Activated CD4-positive, alpha-beta memory T cell treated with anti-CD3 and anti-CD28 coated beads, Interleukin-2, amount 10 ng/mL, durations not matched to agents 7 days and 5 days (primary cell): ENCODE measurements around the gene TSFM. TPM values are rescaled to one million over a fixed set of nuclear protein-coding genes. Genes with fewer than 3 reads are reported as not detected.

Experiments
- CTCF ChIA-PET: fragments of 350-600 bp; sonication (Branson Sonifier 250); formaldehyde crosslinking; loops from one replicate; lab custom pipeline; 2021; ENCODE audit warnings: antibody characterized with exemption, inconsistent platforms; lab: Charles Lee
- POLR2A ChIA-PET: fragments of 350-600 bp; sonication (Branson Sonifier 250); formaldehyde crosslinking; loops from one replicate; lab custom pipeline; 2021; ENCODE audit warnings: antibody characterized with exemption; lab: Charles Lee
- DNase-seq: peaks from one replicate; pipeline ENCODE4 v3.0.0-alpha.2; 2020
- H3K27ac Mint-ChIP-seq: one replicate; pipeline ENCODE4 v1.8.0; 2021; ENCODE audit warnings: mild to moderate bottlenecking, mixed read lengths
- H3K27me3 Mint-ChIP-seq: one replicate; pipeline ENCODE4 v1.8.0; 2021; ENCODE audit warnings: mixed read lengths
- H3K36me3 Mint-ChIP-seq: one replicate; pipeline ENCODE4 v1.8.0; 2021; ENCODE audit warnings: low read depth, mixed read lengths
- H3K4me1 Mint-ChIP-seq: one replicate; pipeline ENCODE4 v1.8.0; 2021; ENCODE audit warnings: mixed read lengths
- H3K4me3 Mint-ChIP-seq: one replicate; pipeline ENCODE4 v1.8.0; 2021; ENCODE audit warnings: mild to moderate bottlenecking, mixed read lengths
- H3K9me3 Mint-ChIP-seq: one replicate; pipeline ENCODE4 v1.8.0; 2021; ENCODE audit warnings: mixed read lengths
- total RNA-seq, 2 experiments: library from RNA; stranded (reverse); gene quantifications; one replicate each; pipeline ENCODE4 v1.2.3, GENCODE V29; 2021

TSFM gene
- total RNA-seq, 2 experiments from 2014 or later, result 28.9 to 31.5 TPM

DNA sequence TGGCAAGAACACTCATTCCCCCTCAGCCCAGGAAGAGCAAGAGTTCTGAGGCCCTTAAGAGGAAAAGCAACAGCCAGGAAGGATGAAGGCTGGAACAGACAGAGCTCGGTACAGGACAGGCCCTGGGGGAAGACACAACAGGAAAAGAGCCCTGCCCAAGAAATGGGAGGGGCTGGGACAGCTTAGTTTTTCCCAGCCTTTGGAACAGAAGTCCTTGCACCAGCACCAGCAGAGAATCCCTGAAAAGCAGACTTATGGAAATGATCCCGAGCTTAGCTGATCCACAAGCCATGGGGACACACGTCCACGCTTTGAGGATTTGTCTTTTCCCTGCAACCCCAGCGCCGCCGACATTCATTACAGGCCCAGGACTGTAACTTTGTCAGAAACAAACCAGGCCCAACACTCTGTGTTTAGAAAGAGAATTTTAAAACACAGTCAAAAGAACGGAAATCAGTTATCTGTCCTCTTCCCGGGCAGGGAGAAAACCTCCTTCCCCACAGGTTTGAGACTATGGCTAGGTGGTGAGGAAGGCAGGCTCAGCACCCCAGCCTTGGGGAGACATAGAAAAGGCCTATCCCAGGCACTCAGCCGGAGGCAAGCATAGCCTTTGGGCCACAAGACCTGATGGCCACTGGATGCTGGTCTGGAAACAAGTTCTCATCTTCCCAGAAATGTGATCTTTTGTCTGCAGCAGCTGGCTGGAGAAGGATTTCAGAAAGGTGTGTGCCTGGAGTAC is 40.0 kb downstream of the TSFM start:
- Mint-ChIP-seq H3K27me3 (no peaks in the 10 kb centered on the region), H3K27ac (no peak overlapping the region), H3K4me3 (no peak overlapping the region), H3K4me1 (no peaks in the 10 kb centered on the region), H3K36me3 (peaks cover 52% of the 10 kb centered on the region), H3K9me3 (no peaks in the 10 kb centered on the region)
- CTCF ChIA-PET, result no interaction called here
- POLR2A ChIA-PET, result interaction anchor here (1.2 kb wide), 1 partner anchor 15 kb away, joined by 3 read pairs; no protein-coding TSS in a partner anchor
- DNase-seq, result no peak

DNA sequence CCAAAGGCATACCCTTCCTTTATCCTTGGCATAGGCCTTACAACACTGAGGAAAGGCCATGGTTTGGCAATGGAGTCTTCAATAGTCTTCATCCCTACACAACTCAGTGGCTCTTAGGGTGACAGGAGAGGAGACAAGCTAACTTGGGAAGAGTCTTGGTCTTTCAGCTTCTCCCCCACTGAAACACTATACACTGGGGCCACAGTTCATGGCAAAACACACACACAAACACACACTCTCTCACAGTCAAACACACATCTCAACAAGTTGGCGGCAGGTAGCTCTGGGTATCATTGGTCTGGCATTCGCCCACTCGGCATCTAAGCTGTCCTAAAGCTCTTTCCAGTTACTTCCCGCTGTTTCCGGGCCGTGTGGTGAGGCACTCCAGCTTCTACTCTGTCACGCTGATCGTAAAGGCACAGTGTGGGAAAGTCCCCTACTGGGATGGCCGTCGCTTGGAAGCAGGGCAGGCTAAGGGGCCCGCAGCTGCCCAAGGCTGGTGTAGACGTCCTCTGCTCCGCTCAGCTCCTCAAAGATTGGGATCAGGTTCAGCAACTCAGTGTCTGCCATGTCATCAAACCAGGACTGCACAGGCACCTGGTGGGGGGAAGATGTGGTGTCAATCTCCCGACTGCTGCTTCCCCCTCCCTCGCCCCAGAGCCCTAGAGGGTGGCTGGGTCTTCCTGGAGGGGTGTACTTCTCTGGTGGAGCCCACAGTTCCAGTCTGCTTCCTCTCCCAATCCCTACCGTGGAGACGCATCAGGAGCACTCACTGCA is 40.7 kb downstream of the TSFM start:
- H3K4me3 Mint-ChIP-seq, result no peak overlapping the region
- no peaks in the 10 kb centered on the region for H3K4me1 Mint-ChIP-seq
- ChIA-PET POLR2A (interaction anchor here (1.2 kb wide), 1 partner anchor 14 kb away, joined by 3 read pairs; no protein-coding TSS in a partner anchor), CTCF (interaction anchor here (0.7 kb wide), 1 partner anchor 10 kb away, joined by 6 read pairs; no protein-coding TSS in a partner anchor)
- H3K9me3 Mint-ChIP-seq, result no peaks in the 10 kb centered on the region
- no peak overlapping the region for H3K27ac Mint-ChIP-seq
- peaks cover 57% of the 10 kb centered on the region for H3K36me3 Mint-ChIP-seq
- no peak for DNase-seq
- H3K27me3 Mint-ChIP-seq, result no peaks in the 10 kb centered on the region

DNA sequence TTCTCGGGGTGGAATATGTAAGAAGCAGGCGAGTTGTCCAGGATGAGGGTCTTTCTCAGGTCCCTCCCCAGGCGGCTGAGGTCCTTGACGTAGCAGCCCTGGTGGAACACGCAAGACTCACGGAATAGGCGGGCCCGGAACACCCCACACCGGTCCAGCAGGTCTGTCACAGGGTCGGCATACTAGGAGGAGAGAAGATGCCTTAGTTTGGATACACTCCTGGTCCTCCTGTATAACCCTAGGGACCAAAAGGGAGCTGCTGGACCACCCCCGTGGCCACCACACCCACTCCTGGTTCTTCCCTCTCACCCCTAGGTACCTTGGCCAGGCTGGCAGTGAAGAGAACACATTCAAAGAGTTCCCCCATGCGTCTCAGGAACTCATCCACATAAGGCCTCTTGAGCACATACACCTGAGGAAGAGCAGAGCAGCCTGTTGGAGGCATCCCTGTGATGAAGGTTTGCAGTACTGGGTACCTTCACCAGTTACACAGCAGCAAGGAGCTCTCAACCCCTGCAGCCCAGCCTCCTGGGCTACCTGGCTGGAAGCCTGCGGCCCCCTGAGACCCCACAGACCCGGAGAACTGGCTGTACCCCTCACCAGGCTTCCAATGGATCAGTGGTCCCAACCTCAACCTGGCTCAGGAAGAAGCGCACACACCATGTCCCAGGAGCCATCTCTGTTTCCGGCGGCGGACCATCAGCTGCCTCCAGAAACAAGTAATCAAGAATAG is 41.5 kb downstream of the TSFM start:
- peaks cover 2% of the 10 kb centered on the region for H3K4me1 Mint-ChIP-seq
- no peak overlapping the region for H3K27ac Mint-ChIP-seq
- no peaks in the 10 kb centered on the region for H3K9me3 Mint-ChIP-seq
- POLR2A ChIA-PET, result interaction anchor here (1.2 kb wide), 1 partner anchor 13 kb away, joined by 3 read pairs; no protein-coding TSS in a partner anchor
- CTCF ChIA-PET, result interaction anchor here (0.7 to 1.2 kb wide), 2 partner anchors 9 to 80 kb away, joined by 3 to 6 read pairs; no protein-coding TSS in a partner anchor
- no peak overlapping the region for H3K4me3 Mint-ChIP-seq
- H3K27me3 Mint-ChIP-seq, result no peaks in the 10 kb centered on the region
- DNase-seq, result no peak
- peaks cover 56% of the 10 kb centered on the region for H3K36me3 Mint-ChIP-seq

DNA sequence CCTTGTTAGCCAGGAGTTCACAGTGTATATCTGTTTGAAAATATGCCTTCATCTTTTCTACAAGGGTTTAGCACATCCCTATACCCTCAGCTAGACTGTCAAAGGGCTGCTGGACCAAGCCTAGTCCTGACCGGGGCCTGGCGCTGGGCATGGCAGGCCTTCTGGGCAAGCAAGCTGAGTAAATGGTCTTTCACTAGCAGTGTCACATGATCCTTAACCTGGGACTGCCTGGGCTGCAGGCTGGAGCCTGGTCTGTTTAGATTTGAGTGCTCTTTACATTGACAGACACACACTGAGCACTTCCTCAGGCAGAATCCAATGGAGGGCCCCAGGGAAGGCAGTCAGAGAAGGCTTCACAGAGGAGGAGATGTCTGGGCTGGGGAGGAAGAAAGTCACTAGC is 42.9 kb downstream of the TSFM start:
- no peaks in the 10 kb centered on the region for H3K9me3 Mint-ChIP-seq
- ChIA-PET POLR2A (no interaction called here), CTCF (interaction anchor here (0.8 to 1.2 kb wide), 2 partner anchors 23 to 79 kb away, joined by 3 read pairs; no protein-coding TSS in a partner anchor)
- H3K4me3 Mint-ChIP-seq, result no peak overlapping the region
- H3K36me3 Mint-ChIP-seq, result peaks cover 59% of the 10 kb centered on the region
- no peak overlapping the region for H3K27ac Mint-ChIP-seq
- DNase-seq, result no peak
- H3K4me1 Mint-ChIP-seq, result peaks cover 10% of the 10 kb centered on the region
- H3K27me3 Mint-ChIP-seq, result no peaks in the 10 kb centered on the region

DNA sequence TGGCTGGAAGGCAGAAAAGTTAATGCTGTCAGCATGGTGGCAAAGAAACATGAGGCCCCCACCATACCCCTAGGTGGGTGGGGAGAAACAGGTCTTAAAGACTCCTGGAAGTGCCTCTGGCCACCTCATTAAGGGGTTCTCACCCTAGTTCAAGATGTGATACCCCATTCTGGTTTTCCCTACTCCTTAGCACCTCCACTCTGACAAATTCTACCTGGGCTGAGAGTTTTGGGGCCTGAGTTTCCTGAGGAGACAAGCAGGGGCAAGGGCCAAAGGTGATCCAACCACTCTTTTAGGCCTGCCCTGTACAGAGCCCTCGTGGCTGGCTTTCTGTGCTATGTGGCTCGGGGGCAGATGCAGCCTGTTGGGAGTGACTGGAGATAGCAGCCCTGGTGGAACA is 43.8 kb downstream of the TSFM start:
- POLR2A ChIA-PET, result interaction anchor here (1.2 kb wide), 1 partner anchor 70 kb away, joined by 3 read pairs; no protein-coding TSS in a partner anchor
- H3K27me3 Mint-ChIP-seq, result no peaks in the 10 kb centered on the region
- peaks cover 15% of the 10 kb centered on the region for H3K4me1 Mint-ChIP-seq
- no peak overlapping the region for H3K4me3 Mint-ChIP-seq
- H3K9me3 Mint-ChIP-seq, result no peaks in the 10 kb centered on the region
- CTCF ChIA-PET, result interaction anchor here (0.8 kb wide), 1 partner anchor 24 kb away, joined by 3 read pairs; no protein-coding TSS in a partner anchor
- H3K36me3 Mint-ChIP-seq, result peaks cover 58% of the 10 kb centered on the region
- no peak for DNase-seq
- no peak overlapping the region for H3K27ac Mint-ChIP-seq

DNA sequence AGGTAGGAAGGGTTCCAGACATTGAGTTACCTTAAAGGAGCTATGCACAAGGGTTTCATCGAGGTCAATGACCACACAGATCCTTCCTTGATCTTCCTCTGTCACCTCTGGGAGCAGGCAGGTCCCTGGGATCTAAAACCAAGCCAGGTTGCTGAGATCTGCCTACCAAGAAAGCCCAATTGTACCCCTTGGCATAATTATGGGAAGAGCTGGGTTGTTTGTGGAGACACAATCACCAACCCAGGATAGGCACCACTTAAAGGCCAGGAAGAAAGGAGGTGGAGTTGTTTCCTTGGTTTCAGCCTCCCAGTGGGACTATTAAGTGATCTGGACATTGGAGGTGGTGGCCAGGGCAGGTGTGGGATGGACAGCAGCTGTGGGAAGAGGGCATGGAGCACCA is 44.4 kb downstream of the TSFM start:
- Mint-ChIP-seq H3K9me3 (no peaks in the 10 kb centered on the region), H3K27me3 (no peaks in the 10 kb centered on the region), H3K27ac (no peak overlapping the region), H3K36me3 (peaks cover 55% of the 10 kb centered on the region), H3K4me3 (no peak overlapping the region), H3K4me1 (peaks cover 21% of the 10 kb centered on the region)
- POLR2A ChIA-PET, result interaction anchor here (1.2 kb wide), 1 partner anchor 70 kb away, joined by 3 read pairs; no protein-coding TSS in a partner anchor
- CTCF ChIA-PET, result no interaction called here
- no peak for DNase-seq

DNA sequence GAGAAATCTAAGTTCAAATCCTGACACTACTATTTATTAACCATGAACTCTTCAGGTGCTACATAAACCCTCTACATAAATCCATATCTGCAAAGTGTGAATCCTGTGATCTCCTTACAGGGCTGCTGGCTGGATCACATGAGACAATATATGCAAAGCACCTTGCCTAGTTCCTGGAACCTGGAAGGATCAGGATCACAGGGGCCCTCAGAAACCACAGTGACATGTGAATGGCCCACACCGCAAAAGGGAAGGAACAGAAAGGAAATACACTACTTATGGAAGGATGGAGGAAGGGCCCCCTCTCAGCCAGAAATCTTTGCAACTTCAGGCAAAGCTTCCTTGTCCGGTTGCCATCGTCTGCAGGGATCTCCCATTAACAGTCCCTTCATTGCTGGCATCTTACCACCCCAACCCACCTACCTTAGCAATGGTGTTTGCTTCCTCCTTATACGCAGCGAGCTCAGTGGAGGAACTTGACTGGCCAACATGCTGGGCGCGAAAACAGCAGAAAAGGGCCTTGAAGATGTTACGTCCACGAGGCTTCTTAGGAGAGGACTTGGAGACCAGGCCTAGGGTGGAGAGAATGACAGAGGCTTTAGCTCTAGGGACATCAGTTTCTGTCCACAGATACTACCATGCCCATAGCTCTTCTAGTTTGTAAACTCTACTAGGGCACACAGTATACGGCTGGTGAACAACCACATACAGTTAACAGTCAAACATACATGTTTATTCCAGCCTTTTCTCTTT is 46.6 kb downstream of the TSFM start:
- H3K9me3 Mint-ChIP-seq, result no peaks in the 10 kb centered on the region
- peaks cover 38% of the 10 kb centered on the region for H3K4me1 Mint-ChIP-seq
- peaks cover 36% of the 10 kb centered on the region for H3K36me3 Mint-ChIP-seq
- POLR2A ChIA-PET, result interaction anchor here (1.0 kb wide), 1 partner anchor 16 kb away, joined by 3 read pairs; no protein-coding TSS in a partner anchor
- CTCF ChIA-PET, result interaction anchor here (1.1 to 2.0 kb wide), 6 partner anchors 12 to 76 kb away, joined by 3 to 11 read pairs (median 4); partner anchors contain the start of gene TSFM
- DNase-seq, result no peak
- no peak overlapping the region for H3K4me3 Mint-ChIP-seq
- H3K27me3 Mint-ChIP-seq, result no peaks in the 10 kb centered on the region
- H3K27ac Mint-ChIP-seq, result no peak overlapping the region

DNA sequence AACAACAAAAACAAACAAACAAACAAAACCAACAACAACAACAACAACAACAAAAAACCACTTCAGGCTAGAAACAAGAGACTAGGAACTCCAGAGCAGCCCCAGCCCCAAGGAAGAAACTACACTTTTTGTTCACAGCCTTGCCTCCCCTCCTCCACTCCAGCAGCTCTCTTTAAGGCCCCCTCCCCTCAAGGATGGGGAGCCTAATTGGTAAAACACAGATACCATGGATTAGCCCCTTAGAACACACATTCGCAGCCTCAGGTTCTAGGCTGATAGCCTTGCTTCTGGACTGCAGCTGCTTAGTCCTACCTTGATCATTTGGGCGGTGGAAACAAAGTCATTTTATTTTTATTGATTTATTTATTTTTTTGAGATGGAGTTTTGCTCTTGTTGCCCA is 47.8 kb downstream of the TSFM start:
- Mint-ChIP-seq H3K4me1 (peaks cover 43% of the 10 kb centered on the region), H3K36me3 (peaks cover 28% of the 10 kb centered on the region), H3K27me3 (no peaks in the 10 kb centered on the region), H3K27ac (no peak overlapping the region), H3K4me3 (no peak overlapping the region), H3K9me3 (no peaks in the 10 kb centered on the region)
- POLR2A ChIA-PET, result no interaction called here
- CTCF ChIA-PET, result interaction anchor here (0.6 to 2.0 kb wide), 4 partner anchors 14 to 75 kb away, joined by 4 to 11 read pairs (median 8); no protein-coding TSS in a partner anchor
- no peak for DNase-seq

DNA sequence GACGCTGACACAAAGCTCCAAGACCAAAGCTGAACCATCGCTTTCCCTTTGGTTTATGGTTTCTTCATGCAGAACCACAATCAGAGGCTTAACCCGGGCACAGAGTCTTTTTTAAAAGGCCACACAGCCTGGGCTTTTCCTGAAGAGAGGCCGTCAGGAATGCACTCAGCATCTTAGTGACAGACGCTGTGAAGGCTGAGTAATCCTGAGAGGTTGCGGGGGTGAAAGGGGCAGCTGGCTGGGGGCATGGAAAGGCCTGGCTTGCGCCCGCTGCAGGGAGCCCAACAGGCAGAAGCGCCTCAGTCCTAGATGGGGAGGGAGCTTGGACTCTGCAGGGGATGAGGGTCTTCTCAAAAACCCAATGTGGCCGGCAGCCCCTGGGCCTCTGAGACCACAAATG is 50.4 kb downstream of the TSFM start:
- Mint-ChIP-seq H3K27ac (no peak overlapping the region), H3K9me3 (no peaks in the 10 kb centered on the region), H3K36me3 (peaks cover 11% of the 10 kb centered on the region), H3K27me3 (no peaks in the 10 kb centered on the region), H3K4me3 (no peak overlapping the region), H3K4me1 (peaks cover 67% of the 10 kb centered on the region)
- POLR2A ChIA-PET, result interaction anchor here (1.1 to 7.6 kb wide), 2 partner anchors 14 to 64 kb away, joined by 3 to 54 read pairs; partner anchors contain the start of gene CTDSP2
- no peak for DNase-seq
- CTCF ChIA-PET, result interaction anchor here (0.7 to 3.2 kb wide), 17 partner anchors 9 to 250 kb away, joined by 3 to 43 read pairs (median 6); partner anchors contain the start of genes AVIL, EEF1AKMT3 and METTL1

DNA sequence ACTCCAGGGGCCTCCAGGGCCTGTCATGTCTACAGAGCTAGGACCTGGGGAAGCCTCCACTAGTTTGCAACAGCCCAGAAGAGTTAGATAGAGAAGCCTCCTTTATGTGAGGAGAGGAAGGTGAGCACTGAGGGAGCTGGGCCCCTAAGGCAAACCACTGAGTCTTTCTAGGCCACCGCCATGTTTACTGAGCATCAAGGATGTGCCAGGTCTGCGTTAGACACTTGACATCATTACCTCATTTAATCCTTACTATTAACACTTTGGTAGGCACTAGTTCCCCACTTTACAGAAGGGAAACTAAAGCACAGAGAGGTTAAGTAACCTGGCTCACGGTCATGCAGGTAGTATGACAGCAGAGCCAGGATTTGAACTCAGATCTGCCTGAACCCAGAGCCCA is 51.1 kb downstream of the TSFM start:
- POLR2A ChIA-PET, result interaction anchor here (0.9 to 7.6 kb wide), 3 partner anchors 13 to 106 kb away, joined by 3 to 54 read pairs (median 3); partner anchors contain the start of gene CTDSP2
- CTCF ChIA-PET, result interaction anchor here (2.0 to 3.2 kb wide), 5 partner anchors 9 to 71 kb away, joined by 11 to 43 read pairs (median 16); partner anchors contain the start of gene AVIL
- Mint-ChIP-seq H3K4me3 (no peak overlapping the region), H3K27ac (no peak overlapping the region), H3K27me3 (no peaks in the 10 kb centered on the region), H3K9me3 (no peaks in the 10 kb centered on the region), H3K4me1 (peaks cover 74% of the 10 kb centered on the region), H3K36me3 (peaks cover 6% of the 10 kb centered on the region)
- DNase-seq, result no peak

DNA sequence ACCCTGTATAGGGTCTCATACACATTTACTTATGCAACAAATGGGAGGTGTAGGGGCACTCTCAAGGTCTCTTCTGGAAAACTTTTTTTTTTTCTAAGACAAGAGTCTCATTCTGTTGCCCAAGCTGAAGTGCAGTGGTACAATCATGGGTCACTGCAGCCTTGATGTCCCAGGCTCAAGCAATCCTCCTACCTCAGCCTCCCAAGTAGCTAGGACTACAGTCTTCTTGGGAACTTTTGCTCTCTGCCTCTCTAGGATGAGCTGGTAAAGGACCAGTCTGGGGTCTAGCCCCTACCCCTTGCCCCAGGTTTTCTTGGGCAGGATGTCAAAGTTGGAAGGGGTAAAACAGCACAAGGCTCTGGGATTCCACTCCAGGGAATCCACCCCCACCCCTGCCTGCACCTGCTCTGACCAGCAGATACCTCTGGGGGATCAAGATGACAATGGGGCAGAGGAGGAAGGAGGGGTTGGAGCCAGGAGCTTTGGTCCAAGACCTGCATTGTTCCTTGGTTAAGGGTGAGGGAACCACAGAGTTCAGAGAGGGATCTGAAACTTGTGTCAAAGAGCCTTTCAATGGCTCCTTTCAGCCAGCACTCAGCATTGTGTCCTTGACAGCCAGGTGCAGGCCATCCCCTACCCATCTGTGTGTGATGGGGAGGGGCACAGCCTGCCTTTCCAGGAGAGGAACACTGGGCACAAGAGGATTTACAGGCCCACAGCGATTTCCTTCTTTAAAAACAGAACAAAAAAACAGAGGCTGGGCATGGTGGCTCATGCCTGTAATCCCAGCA is 51.7 kb downstream of the TSFM start:
- Mint-ChIP-seq H3K27ac (no peak overlapping the region), H3K9me3 (no peaks in the 10 kb centered on the region), H3K4me1 (peaks cover 76% of the 10 kb centered on the region), H3K27me3 (no peaks in the 10 kb centered on the region), H3K36me3 (peaks cover under 1% of the 10 kb centered on the region), H3K4me3 (no peak overlapping the region)
- no peak for DNase-seq
- POLR2A ChIA-PET, result interaction anchor here (0.9 to 7.6 kb wide), 2 partner anchors 12 to 106 kb away, joined by 3 to 54 read pairs; partner anchors contain the start of gene CTDSP2
- CTCF ChIA-PET, result interaction anchor here (0.9 to 3.9 kb wide), 8 partner anchors 8 to 70 kb away, joined by 3 to 43 read pairs (median 14); partner anchors contain the start of gene CTDSP2
